ENCODE data around the gene USP17L18.
A peak's percentile ranks its signal among the peaks of the same experiment; 100 is the strongest.
"Not testable (repeated sequence)": the region's sequence is repeated elsewhere in the genome, so short reads cannot be mapped to it uniquely, and the experiment has no call there.

USP17L18 gene, protein sequence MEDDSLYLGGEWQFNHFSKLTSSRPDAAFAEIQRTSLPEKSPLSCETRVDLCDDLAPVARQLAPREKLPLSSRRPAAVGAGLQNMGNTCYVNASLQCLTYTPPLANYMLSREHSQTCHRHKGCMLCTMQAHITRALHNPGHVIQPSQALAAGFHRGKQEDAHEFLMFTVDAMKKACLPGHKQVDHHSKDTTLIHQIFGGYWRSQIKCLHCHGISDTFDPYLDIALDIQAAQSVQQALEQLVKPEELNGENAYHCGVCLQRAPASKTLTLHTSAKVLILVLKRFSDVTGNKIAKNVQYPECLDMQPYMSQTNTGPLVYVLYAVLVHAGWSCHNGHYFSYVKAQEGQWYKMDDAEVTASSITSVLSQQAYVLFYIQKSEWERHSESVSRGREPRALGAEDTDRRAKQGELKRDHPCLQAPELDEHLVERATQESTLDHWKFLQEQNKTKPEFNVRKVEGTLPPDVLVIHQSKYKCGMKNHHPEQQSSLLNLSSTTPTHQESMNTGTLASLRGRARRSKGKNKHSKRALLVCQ

DNA sequence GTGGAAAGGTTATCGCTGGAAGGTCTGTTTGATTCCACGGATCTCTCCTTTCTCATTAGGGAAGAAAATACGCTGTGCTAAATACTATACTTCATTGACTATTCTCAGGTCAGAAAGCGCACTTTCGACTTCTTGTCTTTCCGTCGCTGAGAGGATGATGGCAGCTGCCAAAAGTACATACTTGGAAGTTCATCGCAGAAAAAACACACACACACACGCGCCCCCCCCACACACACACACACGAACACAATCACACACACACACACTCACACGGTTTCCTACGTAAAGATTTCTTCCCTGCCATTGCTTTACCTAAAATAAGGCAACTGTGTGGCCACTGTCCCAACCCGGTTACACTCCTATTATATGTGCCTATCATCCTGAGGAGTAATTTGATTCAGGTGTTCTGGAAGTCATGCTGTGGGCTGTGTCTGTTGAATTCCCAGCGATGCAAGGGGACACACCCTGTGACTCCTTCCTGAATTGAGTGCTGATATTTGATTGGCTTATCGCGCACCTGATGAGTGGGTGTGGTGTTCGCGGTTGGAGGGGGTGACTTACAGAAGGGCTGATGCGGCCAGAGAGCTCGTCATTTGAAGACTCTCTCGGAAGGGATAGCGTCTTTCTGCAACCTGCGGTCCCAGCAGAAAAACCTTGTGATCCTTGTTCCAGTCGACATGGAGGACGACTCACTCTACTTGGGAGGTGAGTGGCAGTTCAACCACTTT, at the start of gene USP17L18:
Gene USP17L18, plus strand, starts transcription at position 678 of the 728 bp plus-strand sequence. Its CDS starts 0 bp downstream, at position 678.
- DNase-seq = not testable (repeated sequence)

DNA sequence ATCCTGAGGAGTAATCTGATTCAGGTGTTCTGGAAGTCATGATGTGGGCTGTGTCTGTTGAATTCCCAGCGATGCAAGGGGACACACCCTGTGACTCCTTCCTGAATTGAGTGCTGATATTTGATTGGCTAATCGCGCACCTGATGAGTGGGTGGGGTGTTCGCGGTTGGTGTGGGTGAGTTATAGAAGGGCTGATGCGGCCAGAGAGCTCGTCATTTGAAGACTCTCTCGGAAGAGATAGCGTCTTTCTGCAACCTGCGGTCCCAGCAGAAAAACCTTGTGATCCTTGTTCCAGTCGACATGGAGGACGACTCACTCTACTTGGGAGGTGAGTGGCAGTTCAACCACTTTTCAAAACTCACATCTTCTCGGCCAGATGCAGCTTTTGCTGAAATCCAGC, 38.1 kb upstream of the USP17L18 start, which contains the start of gene USP17L10:
Gene USP17L10, plus strand, starts transcription at position 301 of the 400 bp plus-strand sequence. Its CDS starts 0 bp downstream, at position 301.
- DNase-seq = not testable (repeated sequence)

DNA sequence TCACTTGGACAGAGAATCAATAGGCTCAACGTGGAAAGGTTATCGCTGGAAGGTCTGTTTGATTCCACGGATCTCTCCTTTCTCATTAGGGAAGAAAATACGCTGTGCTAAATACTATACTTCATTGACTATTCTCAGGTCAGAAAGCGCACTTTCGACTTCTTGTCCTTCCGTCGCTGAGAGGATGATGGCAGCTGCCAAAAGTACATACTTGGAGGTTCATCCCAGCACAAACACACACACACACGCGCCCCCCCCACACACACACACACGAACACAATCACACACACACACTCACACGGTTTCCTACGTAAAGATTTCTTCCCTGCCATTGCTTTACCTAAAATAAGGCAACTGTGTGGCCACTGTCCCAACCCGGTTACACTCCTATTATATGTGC, 33.7 kb upstream of the USP17L18 start:
- DNase-seq = not testable (repeated sequence)

DNA sequence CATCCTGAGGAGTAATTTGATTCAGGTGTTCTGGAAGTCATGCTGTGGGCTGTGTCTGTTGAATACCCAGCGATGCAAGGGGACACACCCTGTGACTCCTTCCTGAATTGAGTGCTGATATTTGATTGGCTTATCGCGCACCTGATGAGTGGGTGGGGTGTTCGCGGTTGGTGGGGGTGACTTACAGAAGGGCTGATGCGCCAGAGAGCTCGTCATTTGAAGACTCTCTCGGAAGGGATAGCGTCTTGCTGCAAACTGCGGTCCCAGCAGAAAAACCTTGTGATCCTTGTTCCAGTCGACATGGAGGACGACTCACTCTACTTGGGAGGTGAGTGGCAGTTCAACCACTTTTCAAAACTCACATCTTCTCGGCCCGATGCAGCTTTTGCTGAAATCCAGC, 33.3 kb upstream of the USP17L18 start, which contains the start of gene USP17L11:
Gene USP17L11, plus strand, starts transcription at position 301 of the 400 bp plus-strand sequence. Its CDS starts 0 bp downstream, at position 301.
- DNase-seq = not testable (repeated sequence)

DNA sequence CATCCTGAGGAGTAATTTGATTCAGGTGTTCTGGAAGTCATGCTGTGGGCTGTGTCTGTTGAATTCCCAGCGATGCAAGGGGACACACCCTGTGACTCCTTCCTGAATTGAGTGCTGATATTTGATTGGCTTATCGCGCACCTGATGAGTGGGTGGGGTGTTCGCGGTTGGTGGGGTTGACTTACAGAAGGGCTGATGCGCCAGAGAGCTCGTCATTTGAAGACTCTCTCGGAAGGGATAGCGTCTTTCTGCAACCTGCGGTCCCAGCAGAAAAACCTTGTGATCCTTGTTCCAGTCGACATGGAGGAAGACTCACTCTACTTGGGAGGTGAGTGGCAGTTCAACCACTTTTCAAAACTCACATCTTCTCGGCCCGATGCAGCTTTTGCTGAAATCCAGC, 28.6 kb upstream of the USP17L18 start, which contains the start of gene USP17L12:
Gene USP17L12, plus strand, starts transcription at position 301 of the 400 bp plus-strand sequence. Its CDS starts 0 bp downstream, at position 301.
- DNase-seq = not testable (repeated sequence)

DNA sequence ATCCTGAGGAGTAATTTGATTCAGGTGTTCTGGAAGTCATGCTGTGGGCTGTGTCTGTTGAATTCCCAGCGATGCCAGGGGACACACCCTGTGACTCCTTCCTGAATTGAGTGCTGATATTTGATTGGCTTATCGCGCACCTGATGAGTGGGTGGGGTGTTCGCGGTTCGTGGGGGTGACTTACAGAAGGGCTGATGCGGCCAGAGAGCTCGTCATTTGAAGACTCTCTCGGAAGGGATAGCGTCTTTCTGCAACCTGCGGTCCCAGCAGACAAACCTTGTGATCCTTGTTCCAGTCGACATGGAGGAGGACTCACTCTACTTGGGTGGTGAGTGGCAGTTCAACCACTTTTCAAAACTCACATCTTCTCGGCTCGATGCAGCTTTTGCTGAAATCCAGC, 23.8 kb upstream of the USP17L18 start, which contains the start of gene USP17L13:
Gene USP17L13, plus strand, starts transcription at position 301 of the 400 bp plus-strand sequence. Its CDS starts 0 bp downstream, at position 301.
- not testable (repeated sequence) for DNase-seq

DNA sequence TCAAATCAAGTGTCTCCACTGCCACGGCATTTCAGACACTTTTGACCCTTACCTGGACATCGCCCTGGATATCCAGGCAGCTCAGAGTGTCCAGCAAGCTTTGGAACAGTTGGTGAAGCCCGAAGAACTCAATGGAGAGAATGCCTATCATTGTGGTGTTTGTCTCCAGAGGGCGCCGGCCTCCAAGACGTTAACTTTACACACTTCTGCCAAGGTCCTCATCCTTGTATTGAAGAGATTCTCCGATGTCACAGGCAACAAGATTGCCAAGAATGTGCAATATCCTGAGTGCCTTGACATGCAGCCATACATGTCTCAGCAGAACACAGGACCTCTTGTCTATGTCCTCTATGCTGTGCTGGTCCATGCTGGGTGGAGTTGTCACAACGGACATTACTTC, 18.2 kb upstream of the USP17L18 start:
- not testable (repeated sequence) for DNase-seq

DNA sequence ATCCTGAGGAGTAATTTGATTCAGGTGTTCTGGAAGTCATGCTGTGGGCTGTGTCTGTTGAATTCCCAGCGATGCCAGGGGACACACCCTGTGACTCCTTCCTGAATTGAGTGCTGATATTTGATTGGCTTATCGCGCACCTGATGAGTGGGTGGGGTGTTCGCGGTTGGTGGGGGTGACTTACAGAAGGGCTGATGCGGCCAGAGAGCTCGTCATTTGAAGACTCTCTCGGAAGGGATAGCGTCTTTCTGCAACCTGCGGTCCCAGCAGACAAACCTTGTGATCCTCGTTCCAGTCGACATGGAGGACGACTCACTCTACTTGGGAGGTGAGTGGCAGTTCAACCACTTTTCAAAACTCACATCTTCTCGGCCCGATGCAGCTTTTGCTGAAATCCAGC, 14.3 kb upstream of the USP17L18 start, which contains the start of gene USP17L15:
Gene USP17L15, plus strand, starts transcription at position 301 of the 400 bp plus-strand sequence. Its CDS starts 0 bp downstream, at position 301.
- DNase-seq = not testable (repeated sequence)

DNA sequence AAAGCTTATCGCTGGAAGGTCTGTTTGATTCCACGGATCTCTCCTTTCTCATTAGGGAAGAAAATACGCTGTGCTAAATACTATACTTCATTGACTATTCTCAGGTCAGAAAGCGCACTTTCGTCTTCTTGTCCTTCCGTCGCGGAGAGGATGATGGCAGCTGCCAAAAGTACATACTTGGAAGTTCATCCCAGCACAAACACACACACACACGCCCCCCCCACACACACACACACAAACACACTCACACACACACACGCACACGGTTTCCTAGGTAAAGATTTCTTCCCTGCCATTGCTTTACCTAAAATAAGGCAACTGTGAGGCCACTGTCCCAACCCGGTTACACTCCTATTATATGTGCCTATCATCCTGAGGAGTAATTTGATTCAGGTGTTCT, 10.0 kb upstream of the USP17L18 start:
- DNase-seq = peak; percentile 0

DNA sequence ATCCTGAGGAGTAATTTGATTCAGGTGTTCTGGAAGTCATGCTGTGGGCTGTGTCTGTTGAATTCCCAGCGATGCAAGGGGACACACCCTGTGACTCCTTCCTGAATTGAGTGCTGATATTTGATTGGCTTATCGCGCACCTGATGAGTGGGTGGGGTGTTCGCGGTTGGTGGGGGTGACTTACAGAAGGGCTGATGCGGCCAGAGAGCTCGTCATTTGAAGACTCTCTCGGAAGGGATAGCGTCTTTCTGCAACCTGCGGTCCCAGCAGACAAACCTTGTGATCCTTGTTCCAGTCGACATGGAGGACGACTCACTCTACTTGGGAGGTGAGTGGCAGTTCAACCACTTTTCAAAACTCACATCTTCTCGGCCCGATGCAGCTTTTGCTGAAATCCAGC, 4.9 kb upstream of the USP17L18 start, which contains the start of gene USP17L17:
Gene USP17L17, plus strand, starts transcription at position 301 of the 400 bp plus-strand sequence. Its CDS starts 0 bp downstream, at position 301.
- not testable (repeated sequence) for DNase-seq

DNA sequence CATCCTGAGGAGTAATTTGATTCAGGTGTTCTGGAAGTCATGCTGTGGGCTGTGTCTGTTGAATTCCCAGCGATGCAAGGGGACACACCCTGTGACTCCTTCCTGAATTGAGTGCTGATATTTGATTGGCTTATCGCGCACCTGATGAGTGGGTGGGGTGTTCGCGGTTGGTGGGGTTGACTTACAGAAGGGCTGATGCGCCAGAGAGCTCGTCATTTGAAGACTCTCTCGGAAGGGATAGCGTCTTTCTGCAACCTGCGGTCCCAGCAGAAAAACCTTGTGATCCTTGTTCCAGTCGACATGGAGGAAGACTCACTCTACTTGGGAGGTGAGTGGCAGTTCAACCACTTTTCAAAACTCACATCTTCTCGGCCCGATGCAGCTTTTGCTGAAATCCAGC, 4.6 kb downstream of the USP17L18 start, which contains the start of gene USP17L19:
Gene USP17L19, plus strand, starts transcription at position 301 of the 400 bp plus-strand sequence. Its CDS starts 0 bp downstream, at position 301.
- DNase-seq = not testable (repeated sequence)

DNA sequence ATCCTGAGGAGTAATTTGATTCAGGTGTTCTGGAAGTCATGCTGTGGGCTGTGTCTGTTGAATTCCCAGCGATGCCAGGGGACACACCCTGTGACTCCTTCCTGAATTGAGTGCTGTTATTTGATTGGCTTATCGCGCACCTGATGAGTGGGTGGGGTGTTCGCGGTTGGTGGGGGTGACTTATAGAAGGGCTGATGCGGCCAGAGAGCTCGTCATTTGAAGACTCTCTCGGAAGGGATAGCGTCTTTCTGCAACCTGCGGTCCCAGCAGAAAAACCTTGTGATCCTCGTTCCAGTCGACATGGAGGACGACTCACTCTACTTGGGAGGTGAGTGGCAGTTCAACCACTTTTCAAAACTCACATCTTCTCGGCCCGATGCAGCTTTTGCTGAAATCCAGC, 9.4 kb downstream of the USP17L18 start, which contains the start of gene USP17L20:
Gene USP17L20, plus strand, starts transcription at position 301 of the 400 bp plus-strand sequence. Its CDS starts 0 bp downstream, at position 301.
- not testable (repeated sequence) for DNase-seq

DNA sequence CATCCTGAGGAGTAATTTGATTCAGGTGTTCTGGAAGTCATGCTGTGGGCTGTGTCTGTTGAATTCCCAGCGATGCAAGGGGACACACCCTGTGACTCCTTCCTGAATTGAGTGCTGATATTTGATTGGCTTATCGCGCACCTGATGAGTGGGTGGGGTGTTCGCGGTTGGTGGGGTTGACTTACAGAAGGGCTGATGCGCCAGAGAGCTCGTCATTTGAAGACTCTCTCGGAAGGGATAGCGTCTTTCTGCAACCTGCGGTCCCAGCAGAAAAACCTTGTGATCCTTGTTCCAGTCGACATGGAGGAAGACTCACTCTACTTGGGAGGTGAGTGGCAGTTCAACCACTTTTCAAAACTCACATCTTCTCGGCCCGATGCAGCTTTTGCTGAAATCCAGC, 14.1 kb downstream of the USP17L18 start, which contains the start of gene USP17L21:
Gene USP17L21, plus strand, starts transcription at position 301 of the 400 bp plus-strand sequence. Its CDS starts 0 bp downstream, at position 301.
- not testable (repeated sequence) for DNase-seq

DNA sequence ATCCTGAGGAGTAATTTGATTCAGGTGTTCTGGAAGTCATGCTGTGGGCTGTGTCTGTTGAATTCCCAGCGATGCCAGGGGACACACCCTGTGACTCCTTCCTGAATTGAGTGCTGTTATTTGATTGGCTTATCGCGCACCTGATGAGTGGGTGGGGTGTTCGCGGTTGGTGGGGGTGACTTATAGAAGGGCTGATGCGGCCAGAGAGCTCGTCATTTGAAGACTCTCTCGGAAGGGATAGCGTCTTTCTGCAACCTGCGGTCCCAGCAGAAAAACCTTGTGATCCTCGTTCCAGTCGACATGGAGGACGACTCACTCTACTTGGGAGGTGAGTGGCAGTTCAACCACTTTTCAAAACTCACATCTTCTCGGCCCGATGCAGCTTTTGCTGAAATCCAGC, 18.9 kb downstream of the USP17L18 start, which contains the start of gene USP17L22:
Gene USP17L22, plus strand, starts transcription at position 301 of the 400 bp plus-strand sequence. Its CDS starts 0 bp downstream, at position 301.
- not testable (repeated sequence) for DNase-seq

DNA sequence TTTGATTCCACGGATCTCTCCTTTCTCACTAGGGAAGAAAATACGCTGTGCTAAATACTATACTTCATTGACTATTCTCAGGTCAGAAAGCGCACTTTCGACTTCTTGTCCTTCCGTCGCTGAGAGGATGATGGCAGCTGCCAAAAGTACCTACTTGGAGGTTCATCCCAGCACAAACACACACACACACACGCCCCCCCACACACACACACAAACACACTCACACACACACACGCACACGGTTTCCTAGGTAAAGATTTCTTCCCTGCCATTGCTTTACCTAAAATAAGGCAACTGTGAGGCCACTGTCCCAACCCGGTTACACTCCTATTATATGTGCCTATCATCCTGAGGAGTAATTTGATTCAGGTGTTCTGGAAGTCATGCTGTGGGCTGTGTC, 23.3 kb downstream of the USP17L18 start:
- not testable (repeated sequence) for DNase-seq
